GM18909 (cell line): ENCODE measurements around the gene EIF4E3.

ENCODE experiments used
- ATAC-seq: cut with Tn5 transposase; IDR thresholded peaks from one replicate; pipeline ENCODE4 v1.9.1; 2021; ENCODE audit warnings: mild to moderate bottlenecking; ENCODE audit not compliant: unreplicated experiment, poor library complexity

Gene EIF4E3

DNA sequence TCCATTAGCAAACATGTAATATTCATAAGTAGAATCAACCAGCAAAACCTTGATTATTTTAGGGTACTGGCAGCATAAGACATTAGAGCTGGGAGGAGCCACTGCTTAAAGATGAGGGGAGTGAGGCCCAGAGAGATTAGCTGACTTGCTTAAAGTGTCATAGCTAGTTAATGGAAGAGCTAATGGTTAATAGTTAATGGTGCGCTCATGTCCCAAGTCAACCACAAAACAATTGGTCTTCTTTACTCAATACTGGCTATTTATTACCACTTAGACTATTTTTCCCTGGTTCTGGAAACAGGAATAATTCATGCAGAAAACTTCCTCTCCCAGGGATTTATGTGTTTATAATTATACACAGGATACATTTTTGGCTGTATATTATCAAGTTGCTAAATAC, 33.1 kb downstream of the EIF4E3 start:
- no peak for ATAC-seq

DNA sequence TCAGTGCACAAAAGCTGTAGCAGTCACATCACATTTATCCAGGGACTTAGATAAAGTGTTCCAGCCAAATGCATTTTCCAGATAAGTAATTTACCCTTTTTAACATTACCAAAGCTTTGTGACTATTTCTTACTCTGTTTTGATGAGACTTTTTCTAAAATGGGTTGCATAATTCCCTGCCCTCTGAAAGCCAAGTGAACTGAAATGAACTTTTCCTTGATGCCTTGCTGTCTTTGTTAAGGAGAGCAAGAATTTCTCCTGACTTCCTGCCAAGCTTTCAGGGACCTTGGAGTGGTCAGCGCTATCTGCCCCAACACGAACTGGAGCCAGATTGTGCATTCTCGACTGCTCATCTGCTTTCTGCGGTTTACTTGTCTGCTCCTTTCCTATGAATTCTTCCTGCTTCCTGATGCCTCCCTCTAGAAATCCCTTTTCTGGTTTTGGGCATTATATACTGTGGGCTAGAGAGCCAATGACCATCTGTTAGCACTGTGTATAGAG, 34.8 kb downstream of the EIF4E3 start:
- ATAC-seq, result no peak

DNA sequence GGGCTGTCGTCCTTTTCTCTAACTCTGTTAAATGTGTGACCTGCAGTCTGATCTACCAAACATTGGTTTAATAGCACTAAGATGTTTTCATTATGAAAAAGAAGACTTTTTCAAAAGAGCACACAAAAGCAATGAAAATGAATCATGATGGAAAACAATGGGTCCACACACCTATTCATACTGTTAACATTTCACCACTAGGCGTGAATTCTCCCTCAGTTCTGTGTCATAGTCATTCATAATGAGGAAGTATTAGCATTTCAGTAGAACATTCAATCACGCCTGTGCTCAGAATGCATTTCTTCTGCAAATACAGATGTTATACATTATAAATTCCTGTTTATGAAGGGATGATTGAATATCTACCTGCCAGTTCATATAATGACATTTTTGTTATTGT, 35.9 kb downstream of the EIF4E3 start:
- no peak for ATAC-seq

DNA sequence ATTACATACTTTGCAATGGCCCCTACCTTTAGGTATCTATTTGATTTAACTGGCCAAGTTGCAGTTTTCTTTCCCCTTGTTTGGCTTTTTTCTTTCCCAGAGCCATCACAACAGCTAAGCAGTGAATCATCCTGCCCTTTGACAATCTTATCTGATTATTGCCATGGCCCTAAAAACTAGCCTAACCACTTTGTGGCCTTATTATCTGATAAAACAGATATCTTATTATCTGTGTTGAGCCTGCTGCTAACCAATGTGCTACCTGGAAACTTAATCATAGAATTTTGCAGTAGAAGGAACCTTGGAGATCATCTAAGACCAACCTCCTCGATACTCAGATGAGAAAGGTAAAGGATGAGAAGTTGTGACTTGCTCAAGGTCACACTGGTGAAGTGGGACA, 37.1 kb downstream of the EIF4E3 start:
- no peak for ATAC-seq

DNA sequence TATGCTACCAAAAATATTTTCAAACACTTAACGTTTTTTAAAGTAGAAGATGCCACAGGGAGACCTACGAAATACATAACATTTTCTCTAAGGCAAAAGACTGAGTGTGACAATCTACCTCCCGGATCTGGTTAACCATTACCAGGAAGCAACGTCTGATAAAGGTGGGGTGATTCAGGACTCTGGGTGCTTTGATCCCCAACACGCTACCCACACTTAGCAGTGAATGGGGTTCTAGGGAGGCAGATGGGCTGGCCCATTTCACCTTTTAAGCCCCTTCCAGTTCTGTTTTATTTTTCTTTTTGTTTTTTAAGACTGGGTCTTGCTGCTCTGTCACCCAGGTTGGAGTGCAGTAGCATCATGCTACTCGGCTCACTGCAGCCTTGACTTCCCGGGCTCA, 39.5 kb downstream of the EIF4E3 start:
- ATAC-seq, result no peak

DNA sequence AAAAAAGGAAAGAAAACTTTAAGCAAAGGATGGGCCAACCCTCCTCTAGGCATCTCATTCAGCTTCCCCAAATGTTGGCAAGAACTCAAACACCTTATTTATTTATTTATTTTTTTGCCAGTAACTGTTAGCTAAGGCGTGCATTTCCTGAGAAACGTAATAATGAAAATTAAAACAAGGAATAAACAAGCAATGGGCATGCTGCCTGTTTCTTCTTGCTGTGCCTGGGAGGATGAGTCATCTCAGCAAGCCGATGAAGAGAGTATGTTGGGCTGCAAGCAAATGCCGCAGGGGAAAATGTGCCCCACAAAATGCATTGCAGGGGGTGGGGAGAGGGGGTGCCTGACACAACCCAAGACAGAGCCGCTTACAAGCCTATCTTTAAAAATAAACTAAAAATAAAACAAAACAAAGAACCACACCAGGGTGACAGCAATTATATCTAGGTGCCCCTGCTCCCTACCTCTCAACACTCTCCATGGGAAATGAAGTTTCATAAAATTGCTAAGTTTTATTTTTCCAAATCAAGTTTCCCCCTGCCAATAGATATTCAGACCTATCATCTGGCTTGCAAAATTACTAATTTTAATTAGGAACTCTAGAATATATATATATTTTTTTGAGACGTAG, 40.3 kb downstream of the EIF4E3 start:
- ATAC-seq, result no peak

DNA sequence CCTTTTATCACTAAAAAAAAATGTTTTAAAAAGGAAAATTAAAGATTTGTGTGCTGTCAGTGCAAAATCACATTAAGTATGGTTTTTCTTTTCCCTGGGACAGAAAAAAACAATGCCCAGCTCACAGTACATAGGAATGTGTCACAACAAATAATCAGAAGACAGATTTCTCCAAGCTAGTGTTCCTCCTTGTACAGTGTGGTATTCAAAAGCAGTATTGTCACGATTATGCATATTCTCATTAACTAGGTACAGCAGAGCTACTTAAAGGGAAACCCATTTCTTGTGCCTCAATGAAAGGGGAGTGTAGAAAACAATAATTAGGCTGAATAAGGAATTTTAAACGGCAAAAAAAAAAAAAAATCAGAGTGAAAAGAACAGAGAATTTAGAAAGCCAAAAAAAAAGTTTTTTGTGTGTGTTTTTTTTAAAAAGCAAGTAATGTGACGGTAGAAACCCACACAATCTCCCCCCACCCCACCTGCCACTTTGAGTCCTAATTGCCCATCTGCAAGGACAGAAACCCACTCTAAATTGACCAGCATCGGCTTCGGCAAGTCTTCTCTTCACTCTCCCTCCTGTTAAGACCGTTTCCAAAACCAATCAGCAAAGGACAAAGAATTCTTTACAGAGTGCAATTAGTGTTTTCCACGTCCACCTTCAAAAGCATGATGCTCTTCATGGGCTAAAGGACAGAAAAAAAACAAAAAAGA, 41.0 kb downstream of the EIF4E3 start:
- no peak for ATAC-seq

DNA sequence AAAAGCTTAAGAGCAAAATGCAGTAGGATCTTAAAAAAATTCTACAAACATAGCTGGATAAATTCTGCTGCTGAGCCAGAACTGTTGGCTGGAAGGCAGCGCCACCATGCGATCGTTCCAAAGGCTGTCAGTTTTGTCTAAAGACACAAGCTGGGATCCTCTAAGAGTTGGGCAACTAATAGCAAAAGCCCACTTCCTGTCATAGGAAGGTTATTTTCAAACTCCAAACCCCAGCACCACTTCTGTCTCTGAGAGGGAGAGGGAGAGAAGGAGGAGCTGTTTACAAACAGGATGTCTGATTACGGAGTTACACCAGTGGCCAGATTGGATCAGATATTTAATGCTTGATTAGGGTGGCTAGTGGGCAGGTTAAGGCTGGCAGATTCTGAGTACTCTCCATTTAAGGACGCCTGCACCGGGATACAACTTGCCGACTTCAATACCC, 44.0 kb downstream of the EIF4E3 start:
- ATAC-seq, result no peak

DNA sequence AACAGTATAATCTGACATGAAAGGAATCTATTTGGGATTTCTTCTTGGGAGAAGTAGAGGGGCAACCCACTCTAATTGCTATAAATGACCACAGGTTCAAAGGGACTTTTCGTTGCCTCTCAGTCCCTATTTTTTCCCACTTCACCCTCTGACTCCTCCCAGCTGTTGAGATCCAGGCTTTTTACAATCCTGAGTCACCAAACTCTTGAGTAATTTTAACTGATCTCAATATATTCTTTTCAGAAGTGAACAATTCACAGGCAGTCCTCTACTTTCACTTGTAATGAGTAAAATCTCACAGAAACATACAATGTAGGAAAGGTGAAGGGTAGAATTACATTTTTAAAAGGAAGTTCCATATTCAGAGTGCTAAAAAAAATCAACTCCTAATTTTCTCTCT, 44.6 kb downstream of the EIF4E3 start:
- no peak for ATAC-seq

DNA sequence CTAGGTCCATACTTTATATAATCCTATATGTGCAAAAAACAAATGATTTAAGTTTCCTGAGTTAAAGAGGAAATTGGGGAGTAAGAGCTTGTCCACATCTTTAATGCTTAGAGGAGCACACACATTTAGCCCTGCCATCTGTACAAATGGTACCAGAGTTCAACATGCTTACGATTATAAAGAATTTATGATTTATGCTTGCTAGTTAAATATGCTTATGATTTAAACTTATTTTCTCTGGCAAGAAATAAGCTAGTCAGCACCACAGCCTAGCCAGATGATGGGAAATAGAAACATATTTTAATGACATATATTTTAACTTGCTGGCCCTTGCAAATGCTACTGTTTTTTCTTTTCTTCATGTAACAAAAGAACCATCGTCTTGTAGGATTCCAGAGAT, 48.3 kb downstream of the EIF4E3 start:
- no peak for ATAC-seq

DNA sequence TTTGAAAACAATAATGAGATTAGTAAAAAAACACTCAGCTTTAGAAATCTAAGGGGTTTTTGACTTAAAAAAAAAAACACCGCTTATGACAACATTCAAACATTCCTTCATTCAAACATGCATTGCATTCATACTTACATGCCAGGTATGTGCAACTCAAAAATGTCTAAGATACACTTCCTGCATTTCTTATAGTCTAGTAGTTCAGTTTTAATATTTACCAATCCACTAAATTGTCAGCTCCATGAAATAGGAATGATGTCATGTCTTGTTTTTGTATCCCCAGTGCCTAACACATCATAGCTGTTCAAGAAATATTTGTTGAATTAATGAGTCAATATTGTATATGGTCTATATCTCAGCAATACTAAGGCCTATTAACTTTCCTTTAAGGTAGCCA, 51.7 kb downstream of the EIF4E3 start:
- no peak for ATAC-seq

DNA sequence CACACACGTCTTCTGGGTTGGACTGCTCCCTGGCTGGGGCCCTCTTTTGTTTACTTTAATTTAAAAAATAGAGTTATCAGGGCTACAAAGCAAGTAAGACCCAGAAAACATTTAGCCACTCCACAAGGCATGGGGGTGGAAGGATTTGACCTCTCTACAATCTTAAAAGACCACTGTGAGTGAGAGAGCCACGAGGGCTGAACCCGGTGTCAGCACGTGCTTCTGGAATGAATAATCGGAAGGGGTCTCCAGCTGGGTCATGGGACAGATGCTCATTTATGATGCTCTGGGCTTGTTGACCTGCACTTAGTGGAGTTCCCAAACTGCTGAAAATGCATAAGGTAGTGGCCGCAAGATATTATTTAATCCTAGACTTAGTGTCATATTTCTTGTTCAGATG, 52.4 kb downstream of the EIF4E3 start:
- no peak for ATAC-seq

DNA sequence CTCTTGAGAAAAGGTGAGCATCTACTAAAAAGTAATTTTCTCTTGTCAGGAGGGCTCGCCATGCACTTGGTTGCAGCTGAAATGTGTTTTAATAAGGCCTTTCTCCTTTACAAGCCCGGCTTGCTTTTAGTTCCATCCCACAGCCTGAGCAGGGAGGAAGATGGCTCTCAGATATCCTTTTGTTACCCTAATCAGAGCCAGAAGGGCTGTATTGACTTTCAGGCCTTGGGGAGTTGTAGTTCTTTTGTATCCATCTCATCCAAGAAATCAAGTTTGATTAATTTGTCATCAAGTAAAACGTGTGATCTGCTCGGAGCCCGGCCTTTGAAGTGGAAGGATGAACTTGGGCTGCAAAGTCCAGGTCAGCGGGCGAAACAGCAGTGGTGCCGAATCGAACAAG, 52.9 kb downstream of the EIF4E3 start:
- ATAC-seq, result no peak

DNA sequence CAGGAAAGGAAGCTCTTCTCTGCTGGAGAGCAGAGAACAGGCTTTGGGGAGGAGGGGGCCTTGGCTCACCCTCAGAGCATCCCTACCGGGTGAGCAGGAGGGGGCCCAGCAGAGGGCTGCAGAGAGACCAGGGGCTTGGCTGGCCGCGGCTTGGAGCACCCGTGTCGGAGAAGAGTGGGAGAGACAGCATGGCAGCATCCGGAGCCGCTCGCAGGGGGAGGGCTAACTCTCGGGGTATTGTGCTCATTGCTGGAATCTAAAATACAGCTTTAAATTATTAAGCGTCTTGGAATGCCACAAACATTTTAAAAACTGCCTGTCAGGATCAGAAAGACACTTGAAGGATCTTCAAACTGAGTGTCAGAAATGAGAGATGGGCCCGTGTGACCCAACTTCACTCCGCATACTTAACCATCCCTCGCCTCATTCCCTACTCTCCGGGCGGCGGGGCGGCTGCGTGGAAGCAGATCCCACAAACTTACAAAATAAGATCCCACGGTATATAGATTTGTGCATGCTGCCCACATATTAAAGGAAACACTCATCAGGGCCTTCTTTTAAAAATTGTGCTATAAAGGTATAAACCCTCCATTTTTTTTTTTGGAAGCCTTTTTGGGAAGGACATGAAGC, 53.9 kb downstream of the EIF4E3 start:
- ATAC-seq, result no peak

DNA sequence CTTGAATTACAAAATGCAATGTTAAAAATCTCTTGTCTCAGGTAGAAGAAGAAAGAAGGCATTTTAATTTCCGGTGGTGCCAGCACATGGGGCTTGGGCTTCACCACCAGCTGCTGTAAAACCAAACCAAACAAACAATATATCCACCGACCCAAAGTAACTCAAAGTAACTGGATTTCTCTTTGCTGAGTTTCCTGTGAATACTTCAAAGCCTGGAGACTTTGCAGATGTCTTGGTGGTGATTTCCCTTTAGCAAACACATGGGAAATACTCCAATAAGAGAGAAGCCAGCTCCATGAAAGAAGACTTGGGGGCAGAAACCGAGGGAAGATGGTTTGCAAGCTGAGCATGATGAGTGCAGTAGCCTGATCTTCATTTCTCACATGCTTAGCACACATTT, 62.6 kb downstream of the EIF4E3 start:
- ATAC-seq, result no peak

DNA sequence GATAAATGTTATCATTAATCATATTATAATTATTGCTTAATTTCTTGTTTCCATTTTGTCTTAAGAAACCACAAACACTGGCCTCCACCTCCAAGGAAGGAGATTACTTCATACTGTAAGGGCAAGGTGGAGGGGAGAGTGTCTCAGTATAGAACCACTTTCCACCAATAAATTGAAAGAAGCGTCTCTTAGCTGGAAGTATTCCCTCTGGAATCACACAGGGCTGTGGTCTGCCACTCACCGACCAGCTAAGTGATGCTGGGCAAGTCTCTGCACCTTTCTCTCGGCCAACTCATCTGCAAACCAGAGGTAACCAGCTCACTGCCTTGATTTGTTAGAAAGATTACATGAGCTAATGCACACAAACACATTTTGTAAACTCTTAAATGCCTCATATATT, 63.1 kb downstream of the EIF4E3 start:
- ATAC-seq, result no peak

DNA sequence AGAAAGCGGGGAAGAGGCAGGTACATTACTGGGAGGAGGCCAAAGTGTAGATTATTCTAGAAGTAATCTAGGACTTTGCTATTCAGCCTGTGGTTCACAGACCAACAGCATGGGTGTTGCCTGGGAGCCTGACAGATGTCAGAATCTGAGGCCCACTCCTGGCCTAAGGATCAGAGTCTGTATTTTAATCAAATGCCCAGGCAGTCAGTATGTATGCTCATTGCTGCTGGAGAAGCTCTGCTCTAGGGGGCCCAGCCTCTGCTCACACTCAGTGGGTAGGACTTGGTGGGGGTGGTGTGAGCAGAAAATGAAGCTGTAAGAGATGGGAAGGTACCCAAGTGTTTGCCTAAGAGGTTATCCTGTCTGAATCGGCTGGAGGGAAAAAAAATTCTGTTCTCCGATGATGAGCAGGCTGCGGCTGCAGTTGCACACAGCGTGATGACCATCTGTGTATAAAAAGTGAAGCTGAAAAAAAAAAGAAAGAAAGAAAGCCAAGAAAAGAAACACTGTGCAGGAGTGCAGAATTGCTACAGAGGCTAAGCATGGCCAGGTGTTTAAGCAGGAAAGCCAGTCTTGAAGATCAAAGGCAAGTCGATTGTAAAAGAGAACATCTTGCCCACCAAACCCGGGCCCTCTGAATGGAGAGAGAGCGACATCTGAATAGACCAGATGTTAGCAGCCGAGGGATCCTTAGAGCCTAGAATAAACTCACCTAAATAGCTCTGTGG, 65.2 kb downstream of the EIF4E3 start:
- no peak for ATAC-seq

DNA sequence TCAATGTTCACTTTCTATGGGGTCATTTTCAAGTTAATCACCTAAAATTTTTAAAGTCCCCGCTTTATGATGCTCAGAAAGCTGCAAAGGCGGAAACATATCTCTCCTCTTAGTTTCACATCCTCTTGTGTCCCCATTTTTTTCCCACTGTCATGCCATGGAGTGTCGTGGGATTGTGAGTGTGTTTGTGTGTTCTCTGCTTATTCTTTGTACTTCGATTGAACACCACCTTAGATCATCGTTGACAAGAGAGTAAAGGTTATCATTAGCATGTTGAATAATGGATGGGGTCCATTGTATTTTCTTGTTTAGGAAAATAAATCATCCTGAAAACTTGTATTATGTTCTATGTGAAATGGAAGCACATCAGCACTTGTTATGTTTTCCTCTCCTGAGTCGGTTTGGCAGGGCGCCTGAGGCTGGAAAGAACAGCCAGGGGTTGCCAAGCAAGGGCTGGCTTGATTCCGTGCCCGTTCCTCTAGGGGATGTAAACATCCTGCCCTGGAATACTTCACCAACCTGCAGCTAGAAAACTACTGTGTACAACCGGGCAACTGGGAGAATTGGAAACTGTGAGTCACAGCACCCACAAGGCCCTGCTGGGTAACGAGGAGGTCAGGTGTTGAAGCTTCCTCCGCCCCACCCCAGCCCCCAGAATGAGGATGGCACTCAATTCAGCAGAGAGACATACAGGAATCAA, 67.2 kb downstream of the EIF4E3 start:
- ATAC-seq, result no peak

DNA sequence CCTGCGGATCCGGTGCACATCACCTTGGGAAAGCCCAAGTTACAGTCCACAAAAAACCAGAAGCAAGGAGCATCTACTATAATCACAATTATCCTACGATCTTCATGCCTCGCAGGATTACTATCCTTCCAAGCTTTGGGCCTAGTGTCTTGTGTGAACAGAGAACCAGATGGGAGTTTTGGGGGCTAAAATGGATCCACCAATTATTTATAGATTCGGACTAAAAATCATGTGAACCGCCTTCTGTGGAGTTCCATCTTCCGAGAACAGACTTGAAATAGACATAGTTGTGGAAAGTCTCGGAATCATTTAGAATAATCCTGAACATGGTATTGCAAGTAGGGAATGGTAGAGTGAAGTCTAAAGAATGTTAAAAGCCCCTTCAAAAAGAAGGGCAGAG, 70.1 kb downstream of the EIF4E3 start:
- ATAC-seq, result no peak

DNA sequence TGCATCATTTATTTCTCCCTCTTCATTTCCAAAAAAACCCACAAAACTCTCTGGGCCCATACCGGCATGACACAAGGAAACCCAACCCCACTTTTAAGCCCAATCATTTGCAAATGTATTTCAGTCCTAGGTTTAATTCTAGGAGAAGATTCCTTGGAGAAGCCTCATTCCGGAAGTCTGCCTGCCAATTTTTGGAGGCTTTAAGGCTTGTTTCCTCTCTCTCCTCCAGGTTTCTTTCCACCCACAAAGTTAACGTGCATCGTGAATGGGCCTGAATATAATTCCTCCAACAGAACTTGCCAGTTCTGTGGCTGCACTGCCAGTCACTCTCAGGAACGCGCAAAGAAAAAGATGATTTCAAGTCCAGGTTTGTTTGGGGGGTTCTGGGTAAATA, 71.8 kb downstream of the EIF4E3 start:
- no peak for ATAC-seq
